Subcutaneous abdominal adipose tissue (tissue), 5 donors: Measurements from ENCODE around the gene PPARD.
"Not testable (repeated sequence)": the region's sequence is repeated elsewhere in the genome, so short reads cannot be mapped to it uniquely, and the experiment has no call there.

ENCODE experiments used
- H3K27ac ChIP-seq: one replicate; pipeline ENCODE4 v1.7.0; 2013; ENCODE audit warnings: low read depth, mild to moderate bottlenecking, inconsistent platforms, low read length, moderate library complexity
- H3K27me3 ChIP-seq, 5 donors: one replicate each; pipeline ENCODE4 v1.7.0; 2013; ENCODE audit warnings: low read length in 5 of 5, inconsistent platforms in 1 of 5; ENCODE audit not compliant: control insufficient read depth in 5 of 5, insufficient read depth in 4 of 5
- H3K36me3 ChIP-seq, 5 donors: one replicate each; pipeline ENCODE4 v1.7.0; 2013; ENCODE audit warnings: low read length in 5 of 5; ENCODE audit not compliant: control insufficient read depth in 5 of 5, insufficient read depth in 5 of 5
- H3K4me1 ChIP-seq, 5 donors: one replicate each; pipeline ENCODE4 v1.7.0; 2013; ENCODE audit warnings: low read length in 5 of 5, mild to moderate bottlenecking in 3 of 5, moderate library complexity in 1 of 5; ENCODE audit not compliant: control insufficient read depth in 5 of 5, insufficient read depth in 5 of 5
- H3K4me3 ChIP-seq, 5 donors: one replicate each; pipeline ENCODE4 v1.7.0; 2013; ENCODE audit warnings: low read length in 5 of 5, low read depth in 1 of 5
- H3K9ac ChIP-seq, 5 donors: one replicate each; pipeline ENCODE4 v1.7.0; 2013; ENCODE audit warnings: low read length in 5 of 5, mild to moderate bottlenecking in 4 of 5, moderate library complexity in 3 of 5
- H3K9me3 ChIP-seq, 5 donors: one replicate each; pipeline ENCODE4 v1.7.0; 2013; ENCODE audit warnings: low read length in 5 of 5; ENCODE audit not compliant: control insufficient read depth in 5 of 5
- donor health status: healthy.
- donor health status: healthy.
- donor health status: healthy.
- donor health status: healthy.
- donor health status: healthy.

Gene PPARD

GRCh38 chr6:35432702-35433101 is 90.3 kb downstream of the PPARD start:
- H3K9ac ChIP-seq, H3K27me3 ChIP-seq, H3K27ac ChIP-seq, H3K36me3 ChIP-seq, H3K4me3 ChIP-seq: not testable (repeated sequence)
- H3K9me3 ChIP-seq: peaks cover 0 to 16% (median 8%) of the 10 kb centered on the region in 5 donors
- H3K4me1 ChIP-seq: peaks cover 6 to 30% (median 24%) of the 10 kb centered on the region in 5 donors

GRCh38 chr6:35435074-35435837 is 92.9 kb downstream of the PPARD start:
- no peaks in the 10 kb centered on the region for H3K9me3 ChIP-seq
- H3K27ac ChIP-seq: peak overlapping the region; percentile 55
- H3K4me1 ChIP-seq: peaks cover 8 to 36% (median 31%) of the 10 kb centered on the region in 5 donors
- H3K27me3 ChIP-seq: no peaks in the 10 kb centered on the region
- H3K4me3 ChIP-seq: no peak overlapping the region
- no peaks in the 10 kb centered on the region for H3K36me3 ChIP-seq
- peak overlapping the region in 2 of 5 donors; percentile 26 to 48 for H3K9ac ChIP-seq

GRCh38 chr6:35436071-35436857 is 93.9 kb downstream of the PPARD start:
- no peaks in the 10 kb centered on the region for H3K36me3 ChIP-seq
- H3K9ac ChIP-seq: no peak overlapping the region
- peaks cover 8 to 36% (median 31%) of the 10 kb centered on the region in 5 donors for H3K4me1 ChIP-seq
- no peak overlapping the region for H3K4me3 ChIP-seq
- H3K27me3 ChIP-seq: no peaks in the 10 kb centered on the region
- H3K27ac ChIP-seq: peak overlapping the region; percentile 55
- H3K9me3 ChIP-seq: no peaks in the 10 kb centered on the region

- not testable (repeated sequence) for H3K9ac ChIP-seq, H3K27ac ChIP-seq, H3K4me3 ChIP-seq, H3K9me3 ChIP-seq, H3K36me3 ChIP-seq, H3K27me3 ChIP-seq
- peaks cover 8 to 27% (median 25%) of the 10 kb centered on the region in 5 donors for H3K4me1 ChIP-seq
Measured at GRCh38 chr6:35438378-35439065, 96.2 kb downstream of the PPARD start.

DNA sequence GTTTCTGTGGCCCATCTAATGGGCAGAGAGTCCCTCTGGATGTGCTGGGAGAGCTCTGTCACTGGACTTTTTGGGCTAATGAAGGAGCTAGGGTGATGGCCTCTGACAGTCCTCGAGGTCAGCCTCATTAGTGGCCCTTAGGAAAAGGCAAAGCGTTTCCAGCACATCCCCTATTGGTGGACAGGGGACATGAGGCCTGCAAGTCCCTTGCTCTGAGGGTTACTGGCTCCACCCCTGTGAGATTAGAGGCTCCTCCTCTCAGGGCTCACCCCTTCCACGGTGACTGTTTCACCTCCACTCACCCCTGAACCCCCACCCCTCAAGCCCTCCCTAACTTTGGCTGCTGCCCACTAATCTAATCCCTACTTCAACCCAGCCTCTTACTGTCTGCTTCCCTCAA is 97.0 kb downstream of the PPARD start:
- no peaks in the 10 kb centered on the region for H3K27me3 ChIP-seq
- H3K4me3 ChIP-seq: no peak overlapping the region
- H3K36me3 ChIP-seq: no peaks in the 10 kb centered on the region
- H3K27ac ChIP-seq: no peak overlapping the region
- peaks cover 8 to 27% (median 25%) of the 10 kb centered on the region in 5 donors for H3K4me1 ChIP-seq
- H3K9ac ChIP-seq: no peak overlapping the region
- no peaks in the 10 kb centered on the region for H3K9me3 ChIP-seq

GRCh38 chr6:35441205-35441604 is 98.8 kb downstream of the PPARD start:
- no peak overlapping the region for H3K27ac ChIP-seq
- no peaks in the 10 kb centered on the region for H3K9me3 ChIP-seq
- H3K9ac ChIP-seq: no peak overlapping the region
- no peaks in the 10 kb centered on the region for H3K27me3 ChIP-seq
- H3K4me1 ChIP-seq: peaks cover 2 to 11% (median 8%) of the 10 kb centered on the region in 5 donors
- H3K4me3 ChIP-seq: no peak overlapping the region
- H3K36me3 ChIP-seq: no peaks in the 10 kb centered on the region

DNA sequence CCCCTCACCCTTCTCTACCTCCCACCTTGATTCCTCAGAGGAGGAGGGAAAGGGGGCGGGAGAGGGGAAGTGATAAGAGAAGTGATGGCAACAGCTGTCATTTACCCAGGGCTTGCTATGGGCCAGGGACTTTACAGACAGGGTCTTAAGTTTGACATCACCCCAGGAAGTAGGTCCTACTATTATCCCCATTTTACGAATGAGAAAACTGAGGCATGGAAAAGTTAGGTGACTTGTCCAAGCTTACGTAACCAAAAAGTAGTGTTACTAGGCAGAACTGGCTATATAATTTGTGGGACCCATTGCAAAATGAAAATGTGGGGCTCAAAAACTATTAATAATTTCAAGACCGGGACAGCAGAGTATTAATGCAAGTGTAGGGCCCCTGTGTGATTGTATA is 99.3 kb downstream of the PPARD start:
- H3K4me1 ChIP-seq: peaks cover 2 to 11% (median 6%) of the 10 kb centered on the region in 5 donors
- H3K4me3 ChIP-seq: no peak overlapping the region
- H3K36me3 ChIP-seq: no peaks in the 10 kb centered on the region
- no peak overlapping the region for H3K9ac ChIP-seq
- no peaks in the 10 kb centered on the region for H3K9me3 ChIP-seq
- no peaks in the 10 kb centered on the region for H3K27me3 ChIP-seq
- no peak overlapping the region for H3K27ac ChIP-seq

DNA sequence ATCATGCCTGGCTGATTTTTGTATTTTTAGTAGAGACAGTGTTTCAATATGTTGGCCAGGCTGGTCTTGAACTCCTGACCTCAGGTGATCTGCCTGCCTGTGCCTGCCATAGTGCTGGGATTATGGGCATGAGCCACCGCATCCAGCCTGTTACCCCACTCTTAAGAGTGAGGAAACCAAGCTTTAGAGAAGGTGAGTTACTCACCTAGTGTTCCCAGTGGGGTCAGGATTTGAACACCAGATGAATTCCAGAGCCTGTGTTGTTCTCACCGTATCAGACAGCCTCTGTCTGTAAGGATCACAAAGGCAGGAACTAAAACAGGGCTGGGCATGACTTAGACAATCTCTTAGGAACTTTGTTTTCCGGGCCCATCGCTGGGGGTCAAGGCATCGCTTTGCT is 100.3 kb downstream of the PPARD start:
- Histone ChIP-seq H3K9ac (no peak overlapping the region), H3K27ac (no peak overlapping the region), H3K9me3 (no peaks in the 10 kb centered on the region), H3K4me3 (no peak overlapping the region), H3K36me3 (no peaks in the 10 kb centered on the region), H3K4me1 (peaks cover 2 to 11% (median 5%) of the 10 kb centered on the region in 5 donors), H3K27me3 (no peaks in the 10 kb centered on the region)

DNA sequence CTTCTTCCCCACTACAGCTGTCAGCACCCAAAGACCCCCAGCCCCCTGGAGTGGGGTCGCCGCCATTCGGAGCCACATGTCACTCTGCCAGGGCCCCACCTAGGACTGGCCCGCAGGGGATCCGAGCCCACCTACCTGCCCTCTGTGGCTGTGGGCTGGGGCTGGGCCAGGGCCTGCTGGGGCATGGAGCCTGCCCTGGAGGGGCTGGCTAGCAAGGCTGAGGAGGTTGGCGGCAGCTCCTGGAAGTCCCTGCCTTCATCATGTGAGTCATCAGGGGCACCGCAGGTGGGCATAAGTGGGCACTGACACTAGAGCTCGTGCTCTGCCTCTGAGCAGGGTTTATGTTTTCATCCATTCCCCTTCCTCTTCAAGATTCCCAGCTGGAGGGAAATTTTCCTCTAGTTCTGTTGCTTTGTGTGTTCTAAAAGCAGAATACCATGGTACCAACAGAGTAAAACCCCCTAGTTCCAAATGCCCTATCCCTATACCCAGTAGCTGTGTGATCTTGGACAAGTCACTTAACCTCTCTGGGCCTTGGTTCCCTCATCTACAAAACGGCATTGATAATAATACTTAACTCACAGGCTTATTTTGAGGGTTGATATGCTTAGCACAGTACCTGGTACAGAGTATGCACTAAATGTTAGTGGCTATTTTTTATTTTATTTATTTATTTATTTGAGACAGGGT is 101.1 kb downstream of the PPARD start:
- Histone ChIP-seq H3K4me1 (peaks cover 0 to 6% (median 0%) of the 10 kb centered on the region in 5 donors), H3K27ac (no peak overlapping the region), H3K27me3 (no peaks in the 10 kb centered on the region), H3K4me3 (no peak overlapping the region), H3K9me3 (no peaks in the 10 kb centered on the region), H3K9ac (no peak overlapping the region), H3K36me3 (no peaks in the 10 kb centered on the region)
